C1 segment of cervical spinal cord (tissue), 14 donors: Measurements from ENCODE around the gene BOLL.
"Not testable (repeated sequence)": the region's sequence is repeated elsewhere in the genome, so short reads cannot be mapped to it uniquely, and the experiment has no call there.

Source experiments
- DNase-seq, 14 donors: peaks; one replicate each; lab custom pipeline; 2025; lab: John Stamatoyannopoulos, UW

The BOLL gene, protein sequence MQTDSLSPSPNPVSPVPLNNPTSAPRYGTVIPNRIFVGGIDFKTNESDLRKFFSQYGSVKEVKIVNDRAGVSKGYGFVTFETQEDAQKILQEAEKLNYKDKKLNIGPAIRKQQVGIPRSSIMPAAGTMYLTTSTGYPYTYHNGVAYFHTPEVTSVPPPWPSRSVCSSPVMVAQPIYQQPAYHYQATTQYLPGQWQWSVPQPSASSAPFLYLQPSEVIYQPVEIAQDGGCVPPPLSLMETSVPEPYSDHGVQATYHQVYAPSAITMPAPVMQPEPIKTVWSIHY

DNA sequence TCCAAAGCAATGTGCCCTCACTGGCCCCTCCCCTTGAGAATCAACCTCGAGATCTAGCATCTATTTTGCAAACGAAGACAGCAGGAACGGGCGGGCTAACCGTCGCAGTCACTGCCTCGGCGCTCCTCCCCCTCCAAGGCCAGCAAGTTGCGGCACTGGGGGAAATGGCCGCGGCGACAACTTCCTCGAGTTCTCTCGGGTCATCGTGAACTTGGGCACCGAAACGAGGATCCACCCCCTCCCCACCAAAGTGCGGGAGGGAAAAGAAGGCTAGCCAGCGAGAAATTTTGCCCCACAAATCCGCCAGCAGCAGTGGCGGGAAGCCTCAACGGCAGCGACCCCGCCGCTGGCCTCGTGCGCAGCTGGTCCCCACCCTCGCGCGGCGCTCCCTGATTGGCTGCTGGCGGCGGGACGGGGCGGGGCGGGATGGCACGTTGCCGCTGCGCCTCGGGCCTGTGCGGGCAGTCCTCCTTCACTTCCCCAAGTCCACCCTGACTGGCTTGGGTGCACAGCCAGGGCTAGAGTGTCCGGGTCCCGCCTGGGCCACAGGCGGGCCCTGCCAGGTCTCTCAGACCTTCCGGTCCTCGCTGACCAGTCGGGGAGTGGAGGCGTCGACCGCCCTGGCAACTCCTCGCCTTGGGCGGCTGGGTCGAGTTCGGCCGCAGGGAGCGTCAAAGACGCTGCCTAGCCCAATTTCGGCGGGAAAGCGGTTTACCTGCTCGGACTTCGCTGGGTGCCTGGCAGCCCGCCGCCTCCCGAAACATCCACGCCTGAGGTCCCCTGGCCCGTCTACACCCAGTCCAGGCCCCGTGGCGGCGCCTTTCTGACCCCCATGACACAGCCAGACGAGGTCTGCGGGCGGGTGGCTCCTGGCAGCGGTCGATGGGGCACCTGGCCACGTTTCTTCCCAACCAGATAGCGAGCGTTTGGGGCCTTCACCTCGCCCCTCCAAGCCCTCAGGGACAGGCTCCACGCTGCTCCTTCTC is at the start of gene BOLL:
Gene BOLL (minus strand): TSS at position 364 of the 986 bp plus-strand sequence. CDS start 3,469 bp downstream, outside the sequence.
- DNase-seq: no peak

DNA sequence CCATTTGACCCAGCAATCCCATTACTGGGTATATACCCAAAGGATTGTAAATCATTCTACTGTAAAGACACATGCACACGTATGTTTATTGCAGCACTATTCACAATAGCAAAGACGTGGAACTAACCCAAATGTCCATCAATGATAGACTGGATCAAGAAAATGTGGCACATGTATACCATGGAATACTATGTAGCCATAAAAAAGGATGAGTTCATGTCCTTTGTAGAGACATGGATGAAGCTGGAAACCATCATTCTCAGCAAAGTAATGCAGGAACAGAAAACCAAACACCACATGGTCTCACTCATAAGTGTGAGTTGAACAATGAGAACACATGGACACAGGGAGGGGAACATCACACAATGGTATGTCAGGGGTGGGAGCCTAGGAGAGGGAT is 49.7 kb upstream of the BOLL start:
- DNase-seq: not testable (repeated sequence)

DNA sequence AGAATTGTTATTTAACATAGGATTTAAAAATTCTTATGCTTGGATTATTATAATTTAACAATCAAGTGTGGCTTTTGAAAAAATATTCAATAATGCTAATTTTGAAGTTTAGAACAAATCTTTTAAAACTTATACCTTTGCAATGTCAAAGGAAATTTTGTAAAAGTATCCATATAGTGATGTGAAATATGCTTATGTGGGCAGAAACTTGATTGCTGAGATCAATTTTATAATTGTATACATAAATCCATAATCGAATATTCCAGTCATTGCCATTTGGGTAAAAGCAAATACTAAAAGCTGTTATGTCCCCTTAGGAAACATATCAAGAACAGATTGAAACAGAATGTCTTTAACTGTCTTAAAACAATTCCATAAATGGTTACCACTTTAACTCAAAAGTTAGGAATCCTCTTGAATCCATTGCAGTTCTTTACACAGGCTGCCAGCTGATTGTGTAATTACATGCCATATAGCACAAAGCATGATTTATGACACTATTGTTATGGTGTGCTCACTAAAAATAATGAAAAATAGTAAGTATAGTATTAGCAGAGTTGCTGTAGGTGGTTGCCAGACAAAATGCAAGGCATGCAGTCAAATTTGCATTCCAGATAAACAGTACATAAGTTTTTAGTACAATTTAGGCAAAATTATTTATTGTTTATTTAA is 43.5 kb upstream of the BOLL start:
- DNase-seq: no peak

DNA sequence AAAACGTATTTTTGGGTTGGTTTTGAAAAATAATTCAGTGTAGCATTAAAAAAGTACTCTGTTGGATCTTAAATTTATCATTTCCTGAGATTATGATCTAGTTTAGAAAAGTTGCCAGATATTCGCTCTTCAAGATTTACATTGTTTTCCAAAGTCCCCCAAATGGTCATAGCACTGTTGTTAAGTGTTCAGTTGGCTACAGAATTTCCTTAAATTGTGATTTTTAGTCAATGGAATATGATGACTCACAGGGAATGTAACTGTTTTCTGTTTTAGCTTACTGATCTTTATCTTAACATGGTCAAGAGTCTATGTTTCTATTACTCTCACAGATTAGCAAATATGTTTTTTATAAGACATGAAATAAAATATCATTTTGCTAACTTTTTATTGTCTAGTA is 42.5 kb upstream of the BOLL start:
- DNase-seq: no peak

DNA sequence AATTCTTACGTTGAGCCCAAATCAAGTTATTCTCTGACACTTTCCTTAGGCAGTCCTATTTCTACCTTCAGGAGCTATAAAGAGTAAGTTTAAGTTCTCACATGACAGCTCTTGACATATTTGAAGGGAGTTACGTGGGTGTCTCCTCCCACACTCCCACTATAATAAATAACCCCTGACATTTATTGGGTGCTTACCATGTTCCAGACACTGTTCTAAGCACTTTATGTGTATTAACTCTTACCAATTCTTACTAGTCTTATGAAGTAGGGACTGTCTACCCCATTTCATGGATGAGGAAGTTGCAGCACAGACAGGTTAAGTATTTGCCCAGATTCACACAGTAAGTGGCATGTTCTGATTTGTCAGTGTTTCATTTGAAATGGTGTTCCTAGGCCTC is 37.2 kb upstream of the BOLL start:
- no peak for DNase-seq

DNA sequence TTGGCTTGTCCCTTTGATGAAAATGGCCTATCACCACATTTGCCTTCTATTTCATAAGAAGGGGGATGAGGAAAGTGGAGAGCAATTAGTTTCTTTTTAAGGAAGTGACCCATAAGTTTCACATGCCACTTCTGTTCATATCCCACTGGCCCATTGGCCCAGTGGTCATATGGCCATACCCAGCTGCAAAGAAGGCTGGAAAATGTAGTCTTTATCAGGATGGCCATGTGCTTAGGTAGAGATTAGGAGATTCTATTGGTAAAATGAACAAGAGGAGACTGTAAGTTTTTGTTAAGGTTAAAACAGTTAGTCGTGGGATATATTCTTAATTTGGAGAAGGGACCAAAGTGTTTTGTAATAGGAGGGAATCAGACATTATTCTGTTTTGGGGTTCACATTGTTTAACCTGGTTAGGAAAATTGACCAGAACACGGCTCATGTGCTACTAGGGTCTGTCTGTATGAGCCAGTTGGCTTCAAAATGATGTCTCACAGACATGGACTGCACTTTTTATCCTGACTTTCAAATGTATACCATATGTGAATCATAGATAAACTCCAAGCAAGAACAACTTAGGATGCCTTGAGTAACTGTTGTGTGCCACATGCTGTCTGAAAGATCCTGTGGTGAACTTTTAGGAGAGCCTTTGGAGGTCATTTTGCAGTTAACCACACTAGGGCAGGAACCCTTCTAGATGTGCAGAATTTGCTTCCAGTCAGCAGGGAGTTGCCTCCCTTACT is 36.6 kb upstream of the BOLL start:
- DNase-seq: no peak

DNA sequence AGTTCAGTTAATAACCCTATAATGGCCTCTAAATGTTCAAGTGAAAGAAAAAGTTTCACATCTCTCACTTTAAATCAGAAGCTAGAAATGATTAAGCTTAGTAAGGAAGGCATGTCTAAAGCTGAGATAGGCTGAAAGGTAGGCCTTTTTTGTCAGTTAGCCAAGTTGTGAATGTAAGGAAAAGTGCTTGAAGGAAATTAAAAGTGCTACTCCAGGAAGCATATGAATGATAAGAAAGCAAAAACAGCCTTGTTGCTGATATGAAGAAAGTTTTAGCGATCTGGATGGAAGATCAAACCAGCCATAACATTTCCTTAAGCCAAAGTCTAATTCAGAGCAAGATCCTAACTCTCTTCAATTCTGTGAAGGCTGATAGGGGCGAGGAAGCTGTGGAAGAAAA is 29.4 kb upstream of the BOLL start:
- DNase-seq: no peak

DNA sequence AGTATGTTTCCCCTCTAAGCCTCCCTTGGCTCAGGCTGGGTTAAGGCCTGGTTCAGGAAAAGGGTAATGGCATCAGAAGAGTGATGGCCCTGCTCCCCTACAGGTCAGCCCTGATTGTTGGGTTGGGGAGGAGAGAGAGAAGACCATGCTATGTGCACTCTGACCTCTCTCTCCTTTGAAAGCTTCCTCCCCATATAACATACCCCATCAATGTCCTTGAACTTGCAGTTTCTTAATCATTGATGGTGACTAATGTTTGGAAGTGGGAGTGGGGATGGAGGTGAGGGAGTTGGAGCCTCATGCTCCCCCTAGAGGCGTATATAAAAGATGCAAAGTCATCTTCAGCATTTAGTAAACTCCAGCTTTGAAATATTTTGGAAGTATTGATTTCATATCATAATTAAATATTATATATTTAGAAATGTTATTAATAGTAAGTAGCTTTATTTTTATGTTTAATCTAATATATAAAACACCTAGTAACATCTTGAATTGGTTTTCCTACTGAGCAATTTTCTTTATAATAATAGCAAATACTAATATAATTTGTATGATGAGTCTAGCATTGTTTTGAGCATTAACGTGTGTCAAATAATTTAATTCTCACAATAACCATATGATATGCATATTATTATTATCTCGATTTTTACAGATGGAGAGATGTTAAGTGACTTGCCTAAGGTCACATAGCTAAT is 28.1 kb upstream of the BOLL start:
- no peak for DNase-seq

DNA sequence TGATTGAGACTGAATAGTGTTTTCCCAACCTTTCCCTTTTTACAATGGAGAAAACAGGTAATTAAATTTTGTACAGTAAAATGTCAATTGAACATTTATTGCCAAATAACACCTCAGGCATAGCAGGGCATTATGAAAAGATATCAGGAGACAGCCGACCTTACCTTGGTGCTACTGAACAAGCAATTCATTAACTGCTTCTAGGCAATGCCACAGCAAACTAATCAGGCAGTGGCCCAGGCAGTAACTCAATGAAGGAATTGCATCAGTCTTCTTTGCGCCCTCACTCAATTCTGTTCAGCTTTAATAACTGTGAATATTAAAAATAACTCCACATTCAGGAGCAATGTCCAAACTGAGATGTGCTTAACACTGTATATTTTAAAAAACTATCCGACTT is 25.4 kb upstream of the BOLL start:
- no peak for DNase-seq

DNA sequence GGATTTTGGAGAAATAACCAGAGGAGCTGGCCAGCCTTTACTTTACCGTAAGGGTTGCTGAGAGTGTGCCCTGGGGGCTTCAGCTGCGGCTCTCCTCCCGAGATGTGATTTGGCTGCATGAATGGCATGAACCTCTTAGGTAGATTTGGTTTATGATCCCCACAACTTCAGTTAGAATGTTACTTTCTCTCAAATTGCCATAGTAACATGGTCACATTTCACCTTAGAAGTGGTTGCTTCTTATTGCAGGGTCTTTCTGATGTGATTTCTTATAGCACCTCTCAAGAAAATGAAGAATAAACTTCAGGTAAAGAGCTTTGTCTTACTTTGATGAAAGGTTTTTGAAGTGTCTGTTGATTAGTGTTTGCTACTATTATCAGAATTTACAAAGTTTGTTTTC is 24.9 kb upstream of the BOLL start:
- no peak for DNase-seq

DNA sequence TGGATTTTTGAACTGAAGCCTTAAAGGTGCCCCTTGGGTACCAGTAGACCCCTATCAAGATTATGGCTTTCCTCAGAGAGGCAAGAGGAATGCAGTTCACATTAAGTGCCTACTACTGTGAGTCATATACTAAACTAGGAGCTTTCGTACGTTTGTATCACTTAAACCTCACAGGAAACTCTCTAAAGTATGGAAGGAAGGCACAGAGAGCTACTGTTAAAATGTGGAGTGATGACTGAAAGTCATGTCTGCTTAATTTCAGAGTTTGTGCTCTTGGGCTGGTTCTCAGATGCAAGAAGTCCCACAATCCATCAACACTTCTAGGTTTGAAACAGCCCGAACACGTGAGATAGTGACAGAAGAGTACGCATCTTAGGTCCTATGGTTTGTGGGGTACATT is 23.9 kb upstream of the BOLL start:
- DNase-seq: no peak

DNA sequence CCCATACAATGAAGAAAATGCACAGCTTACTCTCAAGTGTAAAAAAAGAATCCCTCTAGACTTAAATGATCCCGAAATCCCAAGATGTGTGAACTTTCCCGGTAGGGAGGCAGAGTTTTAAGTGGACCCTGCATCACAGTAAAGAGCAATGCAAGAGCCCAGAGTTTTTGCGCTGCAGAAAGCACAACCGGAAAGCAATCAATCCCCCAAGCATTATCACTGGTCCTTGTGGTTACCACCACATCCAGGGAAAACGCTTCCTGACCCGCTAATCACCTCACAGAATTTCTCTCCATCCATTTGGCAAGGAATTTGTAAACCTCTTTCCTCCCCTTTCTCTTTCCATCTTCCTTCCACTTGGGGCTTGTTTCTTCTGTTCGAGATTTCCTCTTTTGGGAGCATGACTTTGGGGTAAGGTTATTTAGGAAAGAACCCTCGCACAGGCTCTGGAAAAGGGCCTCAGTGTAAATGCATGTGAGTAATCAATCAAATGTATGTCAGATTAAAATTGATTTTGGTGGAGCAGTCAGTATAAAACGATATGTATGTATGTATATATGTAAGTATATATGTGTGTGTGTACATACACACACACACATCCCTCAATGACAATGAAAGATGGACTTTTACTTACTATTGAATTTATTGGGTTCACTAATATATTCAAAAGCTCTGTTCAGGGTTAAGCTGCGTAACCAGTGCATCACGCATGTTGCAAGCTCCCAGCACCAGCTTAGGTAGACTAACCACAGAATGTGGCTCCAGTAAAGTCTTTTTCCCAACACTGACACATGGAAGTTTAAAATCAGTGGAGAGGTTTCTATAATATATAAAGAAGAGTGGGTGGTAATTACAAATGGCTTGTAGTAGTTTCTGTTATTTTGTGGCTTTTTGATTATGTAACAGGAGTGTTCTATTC is 20.9 kb upstream of the BOLL start:
- peak in 4 of 14 donors; percentile 23 to 40 (median 30) for DNase-seq

DNA sequence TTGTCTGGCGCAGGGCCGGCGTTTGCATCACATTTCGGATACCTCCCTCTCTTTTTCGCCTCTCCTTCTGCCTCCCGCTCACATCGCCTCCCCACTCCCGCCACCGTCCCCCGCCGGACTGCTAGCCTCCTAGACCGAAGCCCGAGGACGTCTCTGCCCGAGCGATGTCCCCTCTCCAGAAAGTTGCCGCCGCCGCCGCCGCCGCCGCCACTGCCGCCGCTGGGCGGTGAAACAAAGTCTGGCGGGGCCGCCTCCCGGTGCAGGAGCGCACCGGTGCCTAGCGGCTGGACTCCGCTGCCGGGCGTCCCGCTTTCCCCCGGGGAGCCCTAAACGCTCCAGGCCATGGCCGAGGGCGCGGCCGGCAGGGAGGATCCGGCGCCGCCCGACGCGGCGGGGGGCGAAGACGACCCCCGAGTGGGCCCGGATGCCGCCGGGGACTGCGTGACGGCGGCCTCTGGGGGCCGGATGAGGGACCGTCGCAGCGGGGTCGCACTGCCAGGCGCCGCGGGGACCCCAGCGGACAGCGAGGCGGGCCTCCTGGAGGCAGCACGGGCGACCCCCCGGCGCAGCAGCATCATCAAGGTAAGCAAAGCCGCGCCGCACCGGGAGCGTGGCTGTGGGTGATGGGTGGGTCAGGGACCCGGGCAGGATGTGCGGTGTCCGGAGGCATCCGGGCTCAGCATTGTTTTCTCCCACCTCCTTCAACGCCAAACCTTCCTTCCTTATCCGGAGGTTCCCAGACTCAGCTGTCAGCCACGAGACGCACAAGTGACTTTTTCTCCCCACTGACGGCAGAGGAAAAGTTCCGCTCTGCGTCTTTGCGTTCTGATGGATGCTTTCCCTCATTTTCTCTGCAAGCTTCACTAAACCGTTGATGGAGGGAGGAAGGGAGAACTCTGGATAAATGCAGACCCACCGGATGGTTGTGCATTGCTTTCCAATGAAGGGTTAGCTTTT is 19.9 kb upstream of the BOLL start:
- DNase-seq: peak in 9 of 14 donors; percentile 12 to 85 (median 45)

DNA sequence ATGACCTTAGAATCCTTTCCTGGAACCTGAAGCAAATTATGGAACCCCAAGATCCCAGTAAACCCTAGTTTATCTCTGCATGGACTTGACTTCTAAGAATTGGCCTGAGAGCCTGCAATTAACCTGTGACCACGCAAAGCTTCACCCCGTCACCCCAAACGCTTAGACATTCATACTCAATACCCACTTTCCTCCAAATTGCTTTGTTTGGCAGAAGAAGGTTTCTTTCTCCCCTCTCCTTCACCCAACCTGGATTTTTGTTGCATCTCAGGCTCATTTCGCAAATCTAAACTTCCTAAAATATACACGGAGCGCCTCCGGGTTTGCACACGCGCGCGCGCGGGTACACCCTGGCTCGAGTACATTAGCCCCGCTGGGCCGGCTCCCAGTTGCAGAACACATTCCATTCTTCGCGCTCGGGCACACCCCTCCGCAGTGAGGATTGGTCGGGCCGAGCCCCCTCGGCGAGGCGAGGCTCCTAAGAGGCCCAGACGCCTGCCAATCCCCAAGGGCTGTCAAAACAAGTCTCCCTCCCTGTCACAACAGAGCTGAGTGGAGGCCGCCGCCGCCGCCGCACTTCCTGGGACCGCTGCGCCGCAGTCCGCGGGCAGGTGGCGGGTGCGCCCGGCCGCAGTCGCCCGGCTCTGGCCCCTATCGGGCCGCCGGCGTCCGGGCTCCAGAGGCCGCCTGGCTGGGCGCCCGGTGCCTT is 19.1 kb upstream of the BOLL start, which contains the start of gene PLCL1:
Gene PLCL1 (plus strand): TSS at position 545 of the 709 bp plus-strand sequence.
- peak; percentile 46 to 96 (median 92) for DNase-seq

DNA sequence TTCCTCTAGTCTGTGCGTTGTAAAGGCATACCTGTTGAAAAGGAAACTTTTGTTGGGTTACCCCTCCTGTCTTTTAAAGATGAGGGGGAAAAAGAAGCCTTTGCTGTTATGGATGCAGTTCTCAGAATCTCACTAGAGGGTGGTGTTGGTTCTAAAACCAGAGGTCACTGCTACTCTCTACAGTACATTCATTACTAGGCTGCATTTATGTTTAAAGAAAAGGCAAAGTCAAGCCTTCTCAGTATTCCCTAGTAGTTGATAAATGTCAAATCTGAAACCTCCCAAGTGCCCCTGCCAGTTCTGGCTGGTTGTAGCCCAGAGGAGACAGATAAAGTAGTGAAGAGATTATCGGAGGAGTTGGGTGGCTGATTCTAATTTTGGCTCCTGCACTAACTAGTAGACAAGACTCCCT is 17.9 kb upstream of the BOLL start:
- peak in 5 of 14 donors; percentile 16 to 40 (median 32) for DNase-seq

DNA sequence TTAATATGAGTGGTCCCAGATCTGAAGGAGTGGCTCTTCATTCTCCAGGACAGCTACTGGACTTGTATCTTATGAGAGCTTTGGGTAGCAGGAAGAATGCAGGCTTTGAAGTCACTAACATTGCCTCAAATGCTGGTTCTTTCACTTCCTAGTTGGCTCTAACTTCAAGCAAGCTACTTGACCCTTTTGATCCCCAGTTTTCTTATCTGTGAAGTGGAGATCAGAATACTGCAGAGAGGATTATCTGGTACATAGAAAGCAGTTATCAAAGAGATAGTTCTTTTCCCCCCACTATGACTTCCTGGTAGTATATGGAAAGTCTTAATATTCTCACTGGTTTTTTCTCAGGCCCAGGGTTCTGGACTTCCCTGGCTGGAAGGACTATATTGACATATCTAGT is 15.9 kb upstream of the BOLL start:
- no peak for DNase-seq

DNA sequence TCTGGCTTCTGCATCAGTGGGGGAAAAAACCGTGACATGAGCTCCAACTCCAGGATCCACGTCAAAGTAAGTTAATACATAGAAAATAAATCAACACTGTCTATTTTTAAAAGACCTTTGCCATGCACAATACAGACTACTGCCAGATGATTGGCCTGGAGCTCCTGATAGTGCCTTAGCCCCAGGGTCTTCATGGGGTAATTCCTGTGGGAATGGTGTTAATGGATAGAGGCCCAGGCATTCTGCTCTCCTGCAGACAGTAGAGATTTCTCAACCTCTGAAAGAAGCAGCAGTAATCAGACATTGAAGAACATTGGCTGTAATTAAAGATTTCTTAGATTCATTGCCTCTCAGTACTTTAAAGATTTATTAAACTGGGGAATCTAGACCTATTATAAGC is 15.0 kb upstream of the BOLL start:
- no peak for DNase-seq

DNA sequence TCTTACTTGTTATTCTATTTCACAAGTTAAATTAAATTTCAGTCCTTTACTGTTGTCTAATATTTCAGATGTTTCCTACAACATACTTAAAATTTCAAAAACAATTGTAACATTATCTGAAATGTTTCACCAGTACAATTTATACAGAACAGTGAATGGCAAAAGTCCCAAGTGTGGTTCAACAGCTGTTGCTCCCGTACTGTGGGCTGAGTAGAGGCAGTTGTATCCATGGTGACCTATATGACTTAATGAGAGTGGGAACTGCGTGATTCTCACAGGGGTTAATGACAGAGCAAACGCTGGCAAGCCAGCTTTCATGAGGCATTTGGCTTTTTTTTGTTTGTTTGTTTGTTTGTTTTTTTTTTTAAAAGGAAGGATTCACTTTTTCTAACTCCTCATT is 13.9 kb upstream of the BOLL start:
- DNase-seq: no peak
